Measurements from ENCODE around the gene RELB.

DNA sequence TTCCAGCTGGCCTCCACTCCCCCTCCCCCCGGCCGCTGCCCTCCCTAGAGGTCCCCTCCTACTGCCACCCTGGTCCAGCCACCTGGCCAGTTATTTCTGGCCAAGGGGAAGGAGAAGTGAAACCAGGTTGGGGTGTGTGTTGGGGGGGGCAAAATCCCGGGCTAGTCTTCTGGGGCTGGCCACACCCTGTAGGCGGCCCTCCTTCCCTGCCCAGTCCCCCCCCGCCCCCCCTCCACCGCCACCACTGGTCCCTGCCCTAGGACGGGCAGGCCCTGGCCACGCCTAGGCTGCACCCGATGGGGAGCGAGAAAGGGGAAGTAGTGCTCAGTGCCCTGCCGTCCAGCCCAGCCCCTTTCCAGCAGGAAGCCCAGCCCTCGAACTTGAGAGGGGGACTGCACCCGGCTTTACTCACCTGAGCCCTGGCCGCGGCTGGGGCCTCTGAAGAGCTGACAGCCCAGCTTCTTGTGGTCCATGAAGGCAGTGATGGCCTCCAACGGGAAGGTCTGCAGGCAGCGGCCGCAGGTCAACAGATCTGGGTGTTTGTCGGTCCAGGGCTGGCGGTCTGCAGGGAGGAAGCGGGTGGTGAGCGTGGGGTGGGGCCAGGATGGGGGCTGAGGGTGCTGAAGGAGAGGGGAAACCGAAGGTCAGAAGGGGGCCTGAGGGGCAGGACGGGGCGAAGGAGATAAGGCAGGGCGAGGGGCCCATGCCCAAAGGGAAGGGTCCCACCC is 74.2 kb downstream of the RELB start:
- TF ChIP-seq CTCF (IDR thresholded peaks at IDR 0.05; ENCODE audit: borderline replicate concordance, extremely low read depth, low read length, poor library complexity, severe bottlenecking) (no peak), EZH2 (IDR thresholded peaks at IDR 0.05; ENCODE audit: borderline replicate concordance, low read depth, low read length, severe bottlenecking) (no peak)
